Stimulated activated CD4-positive, alpha-beta T cell treated with anti-CD3 and anti-CD28 coated beads, Interleukin-2, amount 100 ng/mL, for 4 hours (primary cell): ENCODE data around the gene C7.

Experiments used
- DNase-seq: peaks from one replicate; pipeline ENCODE4 v3.0.0-alpha.2; 2020; ENCODE audit warnings: low read depth

The C7 gene

GRCh38 chr5:40916226-40916625, 6.9 kb downstream of the C7 start:
- no peak for DNase-seq

GRCh38 chr5:40928886-40929448, 19.7 kb downstream of the C7 start:
- no peak for DNase-seq

- DNase-seq = no peak
Measured at GRCh38 chr5:40932766-40933165, 23.5 kb downstream of the C7 start.

- DNase-seq = no peak
Measured at GRCh38 chr5:40937075-40937474, 27.8 kb downstream of the C7 start.

- DNase-seq = no peak
Measured at GRCh38 chr5:40939753-40940152, 30.5 kb downstream of the C7 start.

GRCh38 chr5:40945111-40945510, 35.8 kb downstream of the C7 start:
- DNase-seq = no peak

- DNase-seq = no peak
Measured at GRCh38 chr5:40955313-40955712, 46.0 kb downstream of the C7 start.

GRCh38 chr5:40957048-40957447, 47.8 kb downstream of the C7 start:
- no peak for DNase-seq

GRCh38 chr5:40958811-40959210, 49.5 kb downstream of the C7 start:
- no peak for DNase-seq

- no peak for DNase-seq
Measured at GRCh38 chr5:40960037-40960436, 50.7 kb downstream of the C7 start.

- DNase-seq = no peak
Measured at GRCh38 chr5:40962207-40962955, 53.1 kb downstream of the C7 start.

GRCh38 chr5:40972434-40972833, 63.1 kb downstream of the C7 start:
- DNase-seq = no peak

GRCh38 chr5:40973364-40974004, 64.2 kb downstream of the C7 start:
- DNase-seq = no peak

GRCh38 chr5:40976041-40976440, 66.7 kb downstream of the C7 start:
- no peak for DNase-seq

GRCh38 chr5:40976836-40977235, 67.5 kb downstream of the C7 start:
- no peak for DNase-seq

- DNase-seq = no peak
Measured at GRCh38 chr5:40981420-40981819, 72.1 kb downstream of the C7 start.

GRCh38 chr5:40983781-40984180, 74.5 kb downstream of the C7 start:
- DNase-seq = no peak

- no peak for DNase-seq
Measured at GRCh38 chr5:40984884-40985283, 75.6 kb downstream of the C7 start.

- DNase-seq = no peak
Measured at GRCh38 chr5:40985501-40985900, 76.2 kb downstream of the C7 start.

GRCh38 chr5:40986666-40987065, 77.4 kb downstream of the C7 start:
- no peak for DNase-seq

- DNase-seq = no peak
Measured at GRCh38 chr5:40987349-40987748, 78.1 kb downstream of the C7 start.

GRCh38 chr5:40988746-40989510, 79.6 kb downstream of the C7 start:
- no peak for DNase-seq
